ENCODE data around the gene HECTD1. TPM values are rescaled to one million over a fixed set of nuclear protein-coding genes. Genes with fewer than 3 reads are reported as not detected.
"Not testable (repeated sequence)": the region's sequence is repeated elsewhere in the genome, so short reads cannot be mapped to it uniquely, and the experiment has no call there.

The HECTD1 gene
- total RNA-seq, 4 donors from 2014 or later = 189 to 236 (median 209) TPM

GRCh38 chr14:31190717-31191263 is 16.8 kb downstream of the HECTD1 start:
- no peak for TF ChIP-seq CTCF (IDR thresholded peaks at IDR 0.05)
- no peak for DNase-seq (ENCODE audit: low spot score)
- no peak for ATAC-seq (ENCODE audit: low FRiP score)

GRCh38 chr14:31190219-31190603 is 17.4 kb downstream of the HECTD1 start:
- DNase-seq (ENCODE audit: low spot score) (no peak), ATAC-seq (ENCODE audit: low FRiP score) (no peak)
- no peak for TF ChIP-seq CTCF (IDR thresholded peaks at IDR 0.05)

- no peak for TF ChIP-seq CTCF (IDR thresholded peaks at IDR 0.05)
- ATAC-seq (ENCODE audit: low FRiP score) (no peak), DNase-seq (ENCODE audit: low spot score) (no peak)
Observed at GRCh38 chr14:31189346-31190218, 18.0 kb downstream of the HECTD1 start.

GRCh38 chr14:31188744-31189143 is 18.8 kb downstream of the HECTD1 start:
- TF ChIP-seq CTCF (IDR thresholded peaks at IDR 0.05) = no peak
- DNase-seq (ENCODE audit: low spot score) = no peak
- ATAC-seq (ENCODE audit: low FRiP score) = no peak

- not testable (repeated sequence) for ATAC-seq (ENCODE audit: low FRiP score); DNase-seq (ENCODE audit: low spot score)
Observed at GRCh38 chr14:31182016-31182415, 25.6 kb downstream of the HECTD1 start.

- DNase-seq (ENCODE audit: low spot score) (no peak), ATAC-seq (ENCODE audit: low FRiP score) (no peak)
- no peak for TF ChIP-seq CTCF (IDR thresholded peaks at IDR 0.05)
Observed at GRCh38 chr14:31181271-31181670, 26.3 kb downstream of the HECTD1 start.

GRCh38 chr14:31180299-31181051 is 27.1 kb downstream of the HECTD1 start:
- ATAC-seq (ENCODE audit: low FRiP score) (no peak), DNase-seq (ENCODE audit: low spot score) (no peak)
- TF ChIP-seq CTCF (IDR thresholded peaks at IDR 0.05) = no peak
